Measurements from ENCODE around the gene SHF.

- TF ChIP-seq RAD21 (IDR thresholded peaks at IDR 0.05; ENCODE audit: low read length) = no peak
- no peak for TF ChIP-seq SMC3 (IDR thresholded peaks at IDR 0.05; ENCODE audit: low read depth, low read length)
- TF ChIP-seq, protein P1, sequence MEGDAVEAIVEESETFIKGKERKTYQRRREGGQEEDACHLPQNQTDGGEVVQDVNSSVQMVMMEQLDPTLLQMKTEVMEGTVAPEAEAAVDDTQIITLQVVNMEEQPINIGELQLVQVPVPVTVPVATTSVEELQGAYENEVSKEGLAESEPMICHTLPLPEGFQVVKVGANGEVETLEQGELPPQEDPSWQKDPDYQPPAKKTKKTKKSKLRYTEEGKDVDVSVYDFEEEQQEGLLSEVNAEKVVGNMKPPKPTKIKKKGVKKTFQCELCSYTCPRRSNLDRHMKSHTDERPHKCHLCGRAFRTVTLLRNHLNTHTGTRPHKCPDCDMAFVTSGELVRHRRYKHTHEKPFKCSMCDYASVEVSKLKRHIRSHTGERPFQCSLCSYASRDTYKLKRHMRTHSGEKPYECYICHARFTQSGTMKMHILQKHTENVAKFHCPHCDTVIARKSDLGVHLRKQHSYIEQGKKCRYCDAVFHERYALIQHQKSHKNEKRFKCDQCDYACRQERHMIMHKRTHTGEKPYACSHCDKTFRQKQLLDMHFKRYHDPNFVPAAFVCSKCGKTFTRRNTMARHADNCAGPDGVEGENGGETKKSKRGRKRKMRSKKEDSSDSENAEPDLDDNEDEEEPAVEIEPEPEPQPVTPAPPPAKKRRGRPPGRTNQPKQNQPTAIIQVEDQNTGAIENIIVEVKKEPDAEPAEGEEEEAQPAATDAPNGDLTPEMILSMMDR (conservative IDR thresholded peaks at IDR 0.05; ENCODE audit: low read depth, low read length) = no peak
- no peak for TF ChIP-seq POLR2A (IDR thresholded peaks at IDR 0.05; ENCODE audit: low read depth, low read length)
Measured at GRCh38 chr15:45117308-45118130, 70.2 kb downstream of the SHF start.
